ENCODE measurements around the gene CCDC121. TPM values are rescaled to one million over a fixed set of nuclear protein-coding genes. Genes with fewer than 3 reads are reported as not detected.

CCDC121 gene, protein sequence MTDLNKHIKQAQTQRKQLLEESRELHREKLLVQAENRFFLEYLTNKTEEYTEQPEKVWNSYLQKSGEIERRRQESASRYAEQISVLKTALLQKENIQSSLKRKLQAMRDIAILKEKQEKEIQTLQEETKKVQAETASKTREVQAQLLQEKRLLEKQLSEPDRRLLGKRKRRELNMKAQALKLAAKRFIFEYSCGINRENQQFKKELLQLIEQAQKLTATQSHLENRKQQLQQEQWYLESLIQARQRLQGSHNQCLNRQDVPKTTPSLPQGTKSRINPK
- 0.69 and 0.71 TPM in 2 replicates for total RNA-seq

DNA sequence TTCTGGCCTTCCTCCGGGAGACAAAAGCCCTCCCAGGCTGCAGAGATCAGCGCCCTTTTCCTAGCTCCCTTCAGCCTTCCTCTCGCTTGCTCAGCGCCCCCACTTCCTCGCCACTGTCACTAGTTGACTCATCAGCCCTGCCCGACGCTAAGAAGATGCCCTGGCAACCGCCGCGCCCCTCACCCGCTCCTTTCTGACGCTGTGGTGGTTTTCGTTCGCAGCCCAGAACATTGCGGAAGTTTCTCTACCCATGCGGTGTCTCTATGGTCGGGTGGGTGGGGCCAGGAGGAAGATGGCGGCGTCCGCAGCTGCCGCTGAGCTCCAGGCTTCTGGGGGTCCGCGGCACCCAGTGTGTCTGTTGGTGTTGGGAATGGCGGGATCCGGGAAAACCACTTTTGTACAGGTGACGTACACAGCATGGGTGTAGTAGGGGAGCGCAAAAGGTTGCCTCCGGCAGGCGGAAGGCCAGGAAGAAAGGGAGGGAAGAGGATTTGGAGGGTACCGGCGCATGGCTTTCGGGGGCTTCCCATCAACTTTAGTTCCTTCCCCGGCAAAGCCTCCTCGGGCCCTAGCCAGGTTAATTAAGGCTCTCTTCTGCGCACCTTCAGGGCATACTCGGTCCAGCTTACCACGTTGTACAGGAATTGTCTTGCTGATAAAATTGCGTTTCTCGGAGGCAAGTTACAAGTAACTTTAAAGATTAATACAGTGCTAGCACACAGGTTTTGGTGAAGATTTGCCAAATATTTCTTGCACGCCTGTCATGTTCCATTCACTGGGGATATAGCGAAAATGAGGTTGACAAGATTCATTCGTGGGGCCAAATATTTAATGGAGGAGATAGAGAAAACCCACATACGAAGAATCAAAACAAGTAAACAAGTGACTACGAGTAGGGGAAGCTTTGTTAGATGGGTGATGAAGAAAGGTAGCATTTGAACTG is at the start of gene CCDC121, which contains the start of gene GPN1:
CCDC121 (minus strand) TSS at position 246 of the 943 bp plus-strand sequence. CDS start 1,213 bp downstream, outside the sequence.
GPN1 (plus strand) TSS at position 284 of the 943 bp plus-strand sequence; CDS start at position 293, 9 bp downstream.
- peaks cover 12% of the 10 kb centered on the region for H3K4me1 Mint-ChIP-seq
- no peaks in the 10 kb centered on the region for H3K27me3 Mint-ChIP-seq
- no peaks in the 10 kb centered on the region for H3K9me3 Mint-ChIP-seq
- CTCF ChIA-PET: interaction anchor here (1.0 kb wide), 1 partner anchor 54 kb away, joined by 3 read pairs; no protein-coding TSS in a partner anchor
- no peak within 1 kb of the TSS for H3K4me3 Mint-ChIP-seq
- POLR2A ChIA-PET: interaction anchor here (0.6 to 2.1 kb wide), 13 partner anchors 17 to 1265 kb away, joined by 3 to 20 read pairs (median 6); partner anchors contain the start of genes BABAM2, EIF2B4, MPV17 and OST4
- H3K27ac Mint-ChIP-seq: peak within 1 kb of the TSS; percentile 69
- TF ChIP-seq, protein P1, sequence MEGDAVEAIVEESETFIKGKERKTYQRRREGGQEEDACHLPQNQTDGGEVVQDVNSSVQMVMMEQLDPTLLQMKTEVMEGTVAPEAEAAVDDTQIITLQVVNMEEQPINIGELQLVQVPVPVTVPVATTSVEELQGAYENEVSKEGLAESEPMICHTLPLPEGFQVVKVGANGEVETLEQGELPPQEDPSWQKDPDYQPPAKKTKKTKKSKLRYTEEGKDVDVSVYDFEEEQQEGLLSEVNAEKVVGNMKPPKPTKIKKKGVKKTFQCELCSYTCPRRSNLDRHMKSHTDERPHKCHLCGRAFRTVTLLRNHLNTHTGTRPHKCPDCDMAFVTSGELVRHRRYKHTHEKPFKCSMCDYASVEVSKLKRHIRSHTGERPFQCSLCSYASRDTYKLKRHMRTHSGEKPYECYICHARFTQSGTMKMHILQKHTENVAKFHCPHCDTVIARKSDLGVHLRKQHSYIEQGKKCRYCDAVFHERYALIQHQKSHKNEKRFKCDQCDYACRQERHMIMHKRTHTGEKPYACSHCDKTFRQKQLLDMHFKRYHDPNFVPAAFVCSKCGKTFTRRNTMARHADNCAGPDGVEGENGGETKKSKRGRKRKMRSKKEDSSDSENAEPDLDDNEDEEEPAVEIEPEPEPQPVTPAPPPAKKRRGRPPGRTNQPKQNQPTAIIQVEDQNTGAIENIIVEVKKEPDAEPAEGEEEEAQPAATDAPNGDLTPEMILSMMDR (IDR thresholded peaks at IDR 0.05): no peak
- intact Hi-C loops (cut with micrococcal nuclease): loop anchor here (1.0 to 10.0 kb wide), 11 partner anchors 34 to 558 kb away; partner anchors contain the start of genes ATRAID, BABAM2, EIF2B4 and GTF3C2
- DNase-seq (peak; percentile 85), ATAC-seq (ENCODE audit: low read depth) (peak; percentile 99)
- H3K36me3 Mint-ChIP-seq (ENCODE audit: low read depth): peaks cover 41% of the 10 kb centered on the region

DNA sequence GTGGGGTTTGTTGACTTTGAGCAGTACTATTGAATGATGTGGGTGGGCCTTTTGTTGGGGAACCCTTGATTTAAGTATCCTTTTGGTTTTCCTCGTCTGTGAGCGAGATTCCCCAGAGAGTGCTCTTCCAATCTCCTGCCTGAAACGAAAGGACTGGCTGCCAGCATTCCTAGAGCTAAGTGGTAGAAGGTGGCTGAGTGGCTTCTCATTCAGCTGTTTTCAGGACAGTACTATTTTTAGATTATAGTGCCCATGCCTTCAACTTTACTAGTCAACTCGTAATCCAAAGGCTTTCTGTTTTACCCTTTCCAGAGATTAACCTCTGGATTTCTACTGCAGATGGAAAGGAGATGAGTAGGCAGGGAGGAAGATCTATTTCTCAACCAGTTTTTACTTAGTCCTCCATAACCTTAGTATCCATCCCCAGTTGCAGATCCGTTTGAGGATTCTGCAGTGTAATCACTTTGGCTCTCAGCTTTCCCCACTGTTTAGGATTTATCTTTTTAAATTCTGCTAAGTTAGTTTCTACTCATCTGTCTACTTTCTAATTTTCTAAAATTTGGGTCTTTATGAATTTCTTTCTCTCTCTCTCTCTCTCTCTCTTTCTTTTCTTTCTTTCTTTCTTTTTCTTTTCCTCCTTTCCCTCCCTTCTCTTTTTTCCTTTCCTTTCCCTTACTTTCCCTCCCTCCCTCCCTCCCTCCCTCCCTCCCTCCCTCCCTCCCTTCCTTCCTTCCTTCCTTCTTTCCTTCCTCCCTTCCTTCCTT is 44.1 kb upstream of the CCDC121 start:
- intact Hi-C loops (cut with micrococcal nuclease): no loop called here
- H3K4me3 Mint-ChIP-seq: no peak overlapping the region
- ChIA-PET CTCF (interaction anchor here (2.9 kb wide), 1 partner anchor 10 kb away, joined by 12 read pairs; no protein-coding TSS in a partner anchor), POLR2A (no interaction called here)
- H3K4me1 Mint-ChIP-seq: no peaks in the 10 kb centered on the region
- TF ChIP-seq, protein P1 (IDR thresholded peaks at IDR 0.05): no peak
- H3K27ac Mint-ChIP-seq: no peak overlapping the region
- DNase-seq (no peak), ATAC-seq (ENCODE audit: low read depth) (no peak)
- no peaks in the 10 kb centered on the region for H3K9me3 Mint-ChIP-seq
- no peaks in the 10 kb centered on the region for H3K27me3 Mint-ChIP-seq
- H3K36me3 Mint-ChIP-seq (ENCODE audit: low read depth): peaks cover 71% of the 10 kb centered on the region

GRCh38 chr2:27671235-27671634 is 42.4 kb upstream of the CCDC121 start:
- no peaks in the 10 kb centered on the region for H3K9me3 Mint-ChIP-seq
- ChIA-PET POLR2A (no interaction called here), CTCF (no interaction called here)
- H3K27me3 Mint-ChIP-seq: no peaks in the 10 kb centered on the region
- ATAC-seq (ENCODE audit: low read depth) (no peak), DNase-seq (no peak)
- no peak overlapping the region for H3K4me3 Mint-ChIP-seq
- H3K36me3 Mint-ChIP-seq (ENCODE audit: low read depth): peaks cover 75% of the 10 kb centered on the region
- TF ChIP-seq, protein P1 (IDR thresholded peaks at IDR 0.05): no peak
- H3K4me1 Mint-ChIP-seq: peaks cover 2% of the 10 kb centered on the region
- no peak overlapping the region for H3K27ac Mint-ChIP-seq
- intact Hi-C loops (cut with micrococcal nuclease): no loop called here

DNA sequence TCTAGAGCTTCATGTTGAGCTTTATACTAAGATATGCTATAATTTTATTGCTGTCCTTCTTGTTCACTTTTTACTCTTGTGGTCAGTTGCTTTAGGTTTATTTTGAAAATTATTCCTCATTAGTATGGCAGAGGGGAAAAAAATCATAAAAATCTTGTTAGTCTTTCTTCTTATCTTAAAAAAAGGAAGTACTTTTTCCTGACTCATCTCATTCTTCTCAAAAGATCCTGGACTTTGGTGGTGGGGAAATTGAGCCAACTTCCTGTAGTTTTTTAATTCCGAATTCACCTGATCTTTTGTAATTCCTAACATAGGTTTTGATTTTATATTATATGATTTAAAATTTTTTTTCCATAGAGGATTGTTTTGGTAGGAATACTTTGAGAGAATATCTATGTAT is 38.6 kb upstream of the CCDC121 start:
- peaks cover 63% of the 10 kb centered on the region for H3K36me3 Mint-ChIP-seq (ENCODE audit: low read depth)
- TF ChIP-seq, protein P1 (IDR thresholded peaks at IDR 0.05): no peak
- CTCF ChIA-PET: no interaction called here
- DNase-seq (no peak), ATAC-seq (ENCODE audit: low read depth) (no peak)
- no peaks in the 10 kb centered on the region for H3K9me3 Mint-ChIP-seq
- H3K27me3 Mint-ChIP-seq: no peaks in the 10 kb centered on the region
- intact Hi-C loops (cut with micrococcal nuclease): no loop called here
- H3K4me1 Mint-ChIP-seq: peaks cover 31% of the 10 kb centered on the region
- H3K27ac Mint-ChIP-seq: no peak overlapping the region
- POLR2A ChIA-PET: interaction anchor here (0.6 to 1.8 kb wide), 2 partner anchors 39 to 49 kb away, joined by 3 to 6 read pairs; partner anchors contain the start of genes CCDC121 and GPN1
- no peak overlapping the region for H3K4me3 Mint-ChIP-seq
